ENCODE results near the gene MYOC. TPM values are rescaled to one million over a fixed set of nuclear protein-coding genes. Genes with fewer than 3 reads are reported as not detected.

The MYOC gene
- total RNA-seq, 1 donor from 2014 or later = not detected

- H3K36me3 Mint-ChIP-seq (ENCODE audit: low read depth, unreplicated experiment) = no peaks in the 10 kb centered on the region
- no peak overlapping the region for H3K27ac ChIP-seq (ENCODE audit: low read depth, low read length)
- no peak overlapping the region for H3K4me3 ChIP-seq (ENCODE audit: insufficient read depth, low read depth, low read length)
- no peaks in the 10 kb centered on the region for H3K79me2 ChIP-seq (ENCODE audit: insufficient read depth, low read length)
- H3K27ac Mint-ChIP-seq (ENCODE audit: unreplicated experiment) = no peak overlapping the region
- H3K4me3 Mint-ChIP-seq (ENCODE audit: unreplicated experiment) = no peak overlapping the region
- peak overlapping the region; percentile 42 for H3K4me2 ChIP-seq (ENCODE audit: low read length)
- no peaks in the 10 kb centered on the region for H4K20me1 ChIP-seq (ENCODE audit: insufficient read depth, low read length)
- no peak for FAIRE-seq
- no peaks in the 10 kb centered on the region for H3K4me1 ChIP-seq (ENCODE audit: insufficient read depth, low read length)
- DNase-seq (ENCODE audit: low read depth) = no peak
- TF ChIP-seq EZH2 (IDR thresholded peaks at IDR 0.05; ENCODE audit: insufficient read depth, low read length) = no peak
- TF ChIP-seq CTCF (IDR thresholded peaks at IDR 0.05; ENCODE audit: insufficient read depth, low read depth, low read length) = no peak
- H3K27me3 Mint-ChIP-seq (ENCODE audit: low read depth, unreplicated experiment) = no peaks in the 10 kb centered on the region
- H3K9me3 Mint-ChIP-seq (ENCODE audit: unreplicated experiment) = no peaks in the 10 kb centered on the region
- peaks cover 16% of the 10 kb centered on the region for H3K4me1 Mint-ChIP-seq (ENCODE audit: low read depth, unreplicated experiment)
- H2AFZ ChIP-seq (ENCODE audit: low read depth, low read length) = peak overlapping the region; percentile 64
- no peak overlapping the region for H3K9ac ChIP-seq (ENCODE audit: low read length)
- no peaks in the 10 kb centered on the region for H3K36me3 ChIP-seq (ENCODE audit: insufficient read depth, low read length)
- no peaks in the 10 kb centered on the region for H3K9me3 ChIP-seq (ENCODE audit: insufficient read depth, low read depth, low read length)
- H3K27me3 ChIP-seq (ENCODE audit: insufficient read depth, low read length) = peaks cover 3% of the 10 kb centered on the region
Observed at GRCh38 chr1:171655746-171656116, 3.2 kb upstream of the MYOC start.

GRCh38 chr1:171654942-171655745 lies 2.7 kb upstream of the MYOC start:
- Histone ChIP-seq H4K20me1 (ENCODE audit: insufficient read depth, low read length) (no peaks in the 10 kb centered on the region), H3K9me3 (ENCODE audit: insufficient read depth, low read depth, low read length) (no peaks in the 10 kb centered on the region), H3K27ac (ENCODE audit: low read depth, low read length) (no peak overlapping the region), H3K27me3 (ENCODE audit: insufficient read depth, low read length) (peaks cover 3% of the 10 kb centered on the region), H3K9ac (ENCODE audit: low read length) (no peak overlapping the region), H3K4me3 (ENCODE audit: insufficient read depth, low read depth, low read length) (no peak overlapping the region), H2AFZ (ENCODE audit: low read depth, low read length) (peak overlapping the region; percentile 64), H3K4me2 (ENCODE audit: low read length) (peak overlapping the region; percentile 42), H3K4me1 (ENCODE audit: insufficient read depth, low read length) (no peaks in the 10 kb centered on the region), H3K79me2 (ENCODE audit: insufficient read depth, low read length) (no peaks in the 10 kb centered on the region), H3K36me3 (ENCODE audit: insufficient read depth, low read length) (no peaks in the 10 kb centered on the region)
- no peaks in the 10 kb centered on the region for H3K9me3 Mint-ChIP-seq (ENCODE audit: unreplicated experiment)
- H3K4me3 Mint-ChIP-seq (ENCODE audit: unreplicated experiment) = no peak overlapping the region
- peaks cover 16% of the 10 kb centered on the region for H3K4me1 Mint-ChIP-seq (ENCODE audit: low read depth, unreplicated experiment)
- H3K27me3 Mint-ChIP-seq (ENCODE audit: low read depth, unreplicated experiment) = no peaks in the 10 kb centered on the region
- FAIRE-seq (no peak), DNase-seq (ENCODE audit: low read depth) (peak; percentile 10)
- no peaks in the 10 kb centered on the region for H3K36me3 Mint-ChIP-seq (ENCODE audit: low read depth, unreplicated experiment)
- TF ChIP-seq EZH2 (IDR thresholded peaks at IDR 0.05; ENCODE audit: insufficient read depth, low read length) (no peak), CTCF (IDR thresholded peaks at IDR 0.05; ENCODE audit: insufficient read depth, low read depth, low read length) (peak; percentile 49)
- peak overlapping the region; percentile 23 for H3K27ac Mint-ChIP-seq (ENCODE audit: unreplicated experiment)

Measured in astrocyte (in vitro differentiated cells and primary cell).